ENCODE measurements around the gene MDFI. TPM values are rescaled to one million over a fixed set of nuclear protein-coding genes. Genes with fewer than 3 reads are reported as not detected.
"Not testable (repeated sequence)": the region's sequence is repeated elsewhere in the genome, so short reads cannot be mapped to it uniquely, and the experiment has no call there.

MDFI gene
- total RNA-seq, 1 experiment from 2014 or later, result 0.36 TPM

GRCh38 chr6:41602864-41603608 is 35.2 kb upstream of the MDFI start:
- DNase-seq (ENCODE audit: low spot score), result peak; percentile 88

- no peak for DNase-seq (ENCODE audit: low spot score)
Measured at GRCh38 chr6:41604006-41604405, 34.3 kb upstream of the MDFI start.

- peak; percentile 26 for DNase-seq (ENCODE audit: low spot score)
Measured at GRCh38 chr6:41605649-41606048, 32.6 kb upstream of the MDFI start.

- DNase-seq (ENCODE audit: low spot score), result no peak
Measured at GRCh38 chr6:41607036-41607435, 31.2 kb upstream of the MDFI start.

DNA sequence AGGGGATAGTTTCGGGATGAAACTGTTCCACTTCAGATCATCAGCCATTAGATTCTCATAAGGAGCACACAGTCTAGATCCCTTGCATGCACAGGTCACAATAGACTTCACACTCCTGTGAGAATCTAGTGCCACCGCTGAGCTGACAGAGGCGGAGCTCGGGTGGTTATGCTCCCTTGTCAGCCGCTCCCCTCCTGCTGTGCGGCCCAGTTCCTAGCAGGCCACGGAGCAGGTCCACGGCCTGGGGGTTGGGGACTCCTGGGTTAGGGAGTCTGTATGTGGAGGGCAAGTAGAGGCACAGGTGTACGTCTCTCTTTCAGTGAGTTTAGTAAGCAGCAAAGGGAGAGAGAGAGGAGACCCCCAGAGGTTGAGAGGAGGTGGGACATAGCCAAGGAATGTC is 30.5 kb upstream of the MDFI start:
- DNase-seq (ENCODE audit: low spot score), result no peak

- no peak for DNase-seq (ENCODE audit: low spot score)
Measured at GRCh38 chr6:41608443-41609151, 29.7 kb upstream of the MDFI start.

GRCh38 chr6:41614715-41615114 is 23.6 kb upstream of the MDFI start:
- DNase-seq (ENCODE audit: low spot score), result no peak

- DNase-seq (ENCODE audit: low spot score), result no peak
Measured at GRCh38 chr6:41615311-41615710, 23.0 kb upstream of the MDFI start.

- no peak for DNase-seq (ENCODE audit: low spot score)
Measured at GRCh38 chr6:41618598-41618997, 19.7 kb upstream of the MDFI start.

DNA sequence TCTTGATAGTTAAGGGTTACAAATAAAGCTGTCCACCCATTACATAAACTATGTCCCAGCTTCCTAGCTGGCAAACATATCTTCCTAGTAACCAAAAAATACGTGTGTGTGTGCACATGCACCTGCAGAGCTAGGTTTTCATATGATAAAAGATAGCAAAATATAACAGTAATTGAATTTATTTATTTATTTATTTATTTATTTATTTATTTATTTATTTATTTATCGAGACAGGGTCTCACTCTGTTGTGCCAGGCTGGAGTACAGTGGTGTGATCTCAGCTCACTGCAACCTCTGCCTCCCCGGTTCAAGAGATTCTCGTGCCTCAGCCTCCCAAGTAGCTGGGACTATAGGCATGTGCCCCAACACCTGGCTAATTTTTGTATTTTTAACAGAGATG is 19.1 kb upstream of the MDFI start:
- DNase-seq (ENCODE audit: low spot score), result not testable (repeated sequence)

DNA sequence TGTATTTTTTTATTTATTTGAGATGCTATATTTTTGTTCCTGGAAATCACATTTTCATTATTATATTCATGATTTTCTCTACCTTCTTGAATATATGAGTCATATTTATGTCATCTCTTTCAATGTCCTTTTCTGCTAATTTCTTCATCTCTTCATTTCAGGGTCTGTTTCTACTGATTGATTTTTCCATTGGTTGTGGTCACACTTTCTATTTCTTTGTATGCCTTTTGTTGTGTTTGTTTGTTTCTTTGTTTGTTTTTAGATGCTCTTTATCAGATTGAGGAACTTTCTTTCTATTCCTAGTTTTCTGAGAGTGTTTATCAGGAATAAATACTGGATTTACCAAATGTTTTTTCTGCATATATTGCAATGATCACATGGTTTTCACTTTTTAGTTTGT is 16.9 kb upstream of the MDFI start:
- DNase-seq (ENCODE audit: low spot score), result no peak

GRCh38 chr6:41621802-41622201 is 16.5 kb upstream of the MDFI start:
- DNase-seq (ENCODE audit: low spot score), result no peak

DNA sequence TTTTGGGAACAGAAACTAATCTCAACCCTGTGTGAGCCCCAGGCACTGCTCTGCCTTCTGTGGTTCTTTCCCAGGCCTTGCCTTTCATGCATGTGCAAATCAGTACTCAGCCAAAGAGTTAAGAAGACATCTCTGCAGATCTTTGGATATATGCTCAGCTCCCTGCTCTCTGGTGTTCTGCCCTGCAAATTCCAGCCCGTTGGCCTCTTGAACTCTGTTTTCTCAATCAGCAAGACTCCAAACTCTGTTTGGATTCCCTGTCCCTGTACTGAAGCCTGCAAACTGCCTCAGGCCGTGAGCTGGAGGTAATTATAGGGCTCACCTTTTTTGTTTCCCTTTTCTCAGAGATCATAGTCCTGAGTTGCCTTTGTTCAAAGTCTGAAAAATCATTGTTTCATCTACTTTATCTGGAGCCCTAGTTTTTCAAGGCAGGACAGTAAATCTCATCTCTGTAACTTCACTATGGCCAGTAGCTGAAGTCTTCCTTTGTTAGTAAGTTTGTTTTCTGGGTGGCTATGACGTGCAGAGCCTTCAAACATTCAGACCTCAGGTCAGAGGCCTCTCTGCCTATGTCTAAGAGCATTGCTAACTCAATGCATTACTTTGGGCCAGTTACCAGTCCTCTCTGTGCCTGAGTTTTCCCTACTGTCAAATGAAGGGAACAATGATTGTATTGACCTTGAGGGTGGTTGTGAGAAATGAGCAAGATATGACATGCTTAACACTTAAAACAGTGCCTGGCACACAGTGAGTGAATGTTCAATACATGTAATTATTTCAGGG is 15.9 kb upstream of the MDFI start:
- DNase-seq (ENCODE audit: low spot score), result no peak

- no peak for DNase-seq (ENCODE audit: low spot score)
Measured at GRCh38 chr6:41623330-41623729, 14.9 kb upstream of the MDFI start.

GRCh38 chr6:41624621-41625380 is 13.5 kb upstream of the MDFI start:
- no peak for DNase-seq (ENCODE audit: low spot score)

DNA sequence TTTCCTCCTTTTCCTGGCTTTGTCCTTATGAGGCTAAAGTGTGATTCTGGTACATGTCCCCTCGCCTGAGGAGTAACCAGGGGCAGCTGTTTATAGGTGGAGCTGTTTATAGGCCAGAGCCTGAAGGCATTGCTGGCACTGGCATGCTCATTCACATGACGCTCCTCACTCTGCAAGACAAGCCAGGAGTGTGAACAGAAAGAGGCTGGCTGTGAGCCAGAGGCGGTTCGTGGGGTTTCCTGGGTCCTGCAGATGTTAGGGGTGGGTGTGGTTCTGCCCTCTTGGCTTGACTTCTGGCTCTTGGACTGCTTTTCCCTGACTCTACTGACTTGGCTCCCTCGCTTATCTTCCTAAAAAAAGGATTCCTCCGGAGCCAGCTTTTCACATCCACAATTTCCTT is 12.8 kb upstream of the MDFI start:
- DNase-seq (ENCODE audit: low spot score), result no peak

- DNase-seq (ENCODE audit: low spot score), result no peak
Measured at GRCh38 chr6:41626022-41626421, 12.2 kb upstream of the MDFI start.

- no peak for DNase-seq (ENCODE audit: low spot score)
Measured at GRCh38 chr6:41626917-41627316, 11.4 kb upstream of the MDFI start.

- no peak for DNase-seq (ENCODE audit: low spot score)
Measured at GRCh38 chr6:41629128-41629527, 9.1 kb upstream of the MDFI start.

- no peak for DNase-seq (ENCODE audit: low spot score)
Measured at GRCh38 chr6:41630069-41630468, 8.2 kb upstream of the MDFI start.

- DNase-seq (ENCODE audit: low spot score), result no peak
Measured at GRCh38 chr6:41630946-41631345, 7.3 kb upstream of the MDFI start.

All from HT-29 (cell line).